GM12878 (cell line): ENCODE measurements around the gene CXCL6. TPM values are rescaled to one million over a fixed set of nuclear protein-coding genes. Genes with fewer than 3 reads are reported as not detected.

Experiments used
- ATAC-seq: fragments of 200-7000 bp; cut with Tn5 transposase; 3 replicates; pipeline ENCODE4 v1.9.1; 2020; ENCODE audit warnings: mild to moderate bottlenecking, moderate library complexity
- BruUV-seq: library from RNA; stranded (reverse); fragments of 400-500 nt; replicated peaks from 2 replicates; lab custom pipeline; 2021; lab: Mats Ljungman, UMichigan
- CTCF ChIA-PET: fragments of 300-600 bp; sonication (Branson Sonifier 250); formaldehyde crosslinking; extraction: SDS; loops from one replicate; lab custom pipeline; 2021; ENCODE audit warnings: inconsistent platforms; lab: Yijun Ruan, JAX
- POLR2A ChIA-PET: fragments of 350-600 bp; formaldehyde crosslinking; extraction: SDS; loops from one replicate; lab custom pipeline; 2021; ENCODE audit warnings: inconsistent platforms; lab: Charles Lee
- RAD21 ChIA-PET: fragments of 300-600 bp; sonication (Branson Sonifier 250); formaldehyde crosslinking; loops from one replicate; lab custom pipeline; 2023; ENCODE audit warnings: antibody characterized with exemption; ENCODE audit not compliant: unreplicated experiment; lab: Charles Lee
- SMC1A ChIA-PET: fragments of 300-600 bp; sonication (Branson Sonifier 250); formaldehyde crosslinking; loops from one replicate; lab custom pipeline; 2023; ENCODE audit not compliant: unreplicated experiment, uncharacterized antibody; lab: Charles Lee
- DNase-seq: peaks from one replicate; pipeline ENCODE4 v3.0.0-alpha.2; 2011; ENCODE audit warnings: low read depth, low spot score
- FAIRE-seq: peaks from 3 replicates; lab custom pipeline; 2011; peaks lifted over from hg19 to GRCh38; lab: Jason Lieb, UNC
- H2AFZ ChIP-seq: 2 replicates; pipeline ENCODE4 v1.6.0; 2011; ENCODE audit warnings: low read depth, low read length, control low read depth; ENCODE audit not compliant: control insufficient read depth
- H3K27ac ChIP-seq: 2 replicates; pipeline ENCODE4 v1.5.1; 2011; ENCODE audit warnings: control low read depth; ENCODE audit not compliant: control insufficient read depth, insufficient read depth
- H3K27me3 ChIP-seq, 2 experiments: replicated peaks in 1 of 2; 2 replicates each; pipeline versions ENCODE4 v1.6.0 to v1.6.1; 2011; ENCODE audit warnings: low read length in 1 of 2; ENCODE audit not compliant: control insufficient read depth in 2 of 2, insufficient read depth in 2 of 2
- H3K36me3 ChIP-seq, 2 experiments: 2 replicates each; pipeline ENCODE4 v1.5.1; 2011; ENCODE audit warnings: low read length in 1 of 2; ENCODE audit not compliant: control insufficient read depth in 2 of 2, insufficient read depth in 2 of 2
- H3K4me1 ChIP-seq: 2 replicates; pipeline ENCODE4 v1.6.1; 2011; ENCODE audit warnings: mild to moderate bottlenecking, low read length, moderate library complexity, mixed read lengths; ENCODE audit not compliant: control insufficient read depth, insufficient read depth
- H3K4me2 ChIP-seq: 2 replicates; pipeline ENCODE4 v1.6.0; 2011; ENCODE audit warnings: control low read depth; ENCODE audit not compliant: control insufficient read depth, insufficient read depth
- H3K4me3 ChIP-seq: fragments of 200-600 bp; sonication (generic); 2 replicates; pipeline ENCODE4 v1.5.1; 2016
- H3K79me2 ChIP-seq: 2 replicates; pipeline ENCODE4 v1.6.0; 2011; ENCODE audit warnings: low read length; ENCODE audit not compliant: control insufficient read depth, insufficient read depth
- H3K9ac ChIP-seq: 2 replicates; pipeline ENCODE4 v1.8.0; 2011; ENCODE audit warnings: low read length, control low read depth, mixed read lengths; ENCODE audit not compliant: control insufficient read depth, insufficient read depth
- H3K9me3 ChIP-seq: replicated peaks from 3 replicates; pipeline ENCODE4 v1.5.1; 2011; ENCODE audit warnings: mild to moderate bottlenecking, low read length; ENCODE audit not compliant: control insufficient read depth, insufficient read depth
- H4K20me1 ChIP-seq: 2 replicates; pipeline ENCODE4 v1.6.0; 2011; ENCODE audit not compliant: control insufficient read depth, insufficient read depth
- BMI1 ChIP-seq: fragments of 450-650 bp; IDR thresholded peaks from 2 replicates; pipeline ENCODE4 v1.6.1; 2016; ENCODE audit warnings: mild to moderate bottlenecking, moderate library complexity, borderline replicate concordance
- CEBPB ChIP-seq, 2 experiments: fragments of 150-350 bp in 1 of 2; IDR thresholded peaks; 2 replicates each; pipeline ENCODE4 v1.6.1; 2012 to 2014; ENCODE audit warnings: low read depth in 2 of 2, low read length in 2 of 2, borderline replicate concordance in 1 of 2, inconsistent platforms in 1 of 2
- CHD1 ChIP-seq: IDR thresholded peaks from 2 replicates; pipeline ENCODE4 v1.6.1; 2012; ENCODE audit warnings: low read depth, low read length, improper control_type of control experiment
- CHD4 ChIP-seq: fragments of 200-600 bp; sonication (generic); IDR thresholded peaks from 2 replicates; pipeline ENCODE4 v1.6.1; 2016; ENCODE audit warnings: mild to moderate bottlenecking
- ETV6 ChIP-seq, 2 experiments: fragments of 450-650 bp in 1 of 2; IDR thresholded peaks in 1 of 2; conservative IDR thresholded peaks in 1 of 2; 2 replicates each; pipeline ENCODE4 v1.6.1; 2014; ENCODE audit warnings: antibody characterized with exemption in 1 of 2, borderline replicate concordance in 1 of 2, low read depth in 1 of 2, mild to moderate bottlenecking in 1 of 2, moderate library complexity in 1 of 2
- IRF5 ChIP-seq: fragments of 450-650 bp; IDR thresholded peaks from 2 replicates; pipeline ENCODE4 v1.6.1; 2017; ENCODE audit warnings: borderline replicate concordance
- NFXL1 ChIP-seq: fragments of 450-650 bp; IDR thresholded peaks from 2 replicates; pipeline ENCODE4 v1.6.1; 2017; ENCODE audit warnings: antibody characterized with exemption, mild to moderate bottlenecking, borderline replicate concordance
- NFYB ChIP-seq: IDR thresholded peaks from 2 replicates; pipeline ENCODE4 v1.6.1; 2011; ENCODE audit warnings: low read depth, mild to moderate bottlenecking, low read length, improper control_type of control experiment, moderate library complexity; ENCODE audit not compliant: insufficient read depth
- TCF12 ChIP-seq: IDR thresholded peaks from 2 replicates; pipeline ENCODE4 v1.6.1; 2011; ENCODE audit warnings: low read depth, mild to moderate bottlenecking, low read length
- YY1 ChIP-seq: IDR thresholded peaks from 2 replicates; pipeline ENCODE4 v1.6.1; 2011; ENCODE audit warnings: low read depth, mild to moderate bottlenecking, low read length
- WGBS: methylation state at CpG from one replicate; pipeline ENCODE4 v1.1.6; 2016; ENCODE audit warnings: low lambda C conversion rate; ENCODE audit not compliant: insufficient replicate concordance, insufficient coverage; ENCODE audit errors: missing lambda C conversion rate; 5-methylcytosine and 5-hydroxymethylcytosine counted together
- in situ Hi-C: fragments of 300-500 bp; cut with MboI; formaldehyde crosslinking; loops from 9 replicates; pipeline ENCODE4 v1.14.3; 2018; ENCODE audit warnings: mixed read lengths
- intact Hi-C: fragments of 100-400 bp; cut with micrococcal nuclease; formaldehyde crosslinking; loops from one replicate; pipeline ENCODE4 v1.14.2; 2022; ENCODE audit not compliant: unreplicated experiment
- polyA plus RNA-seq, 11 experiments: library from polyadenylated mRNA; depleted of rRNA in 4 of 11; unstranded in 6 of 11; stranded (reverse) in 5 of 11; fragments of >200 nt; fragmentation: Nextera tagmentation in 4 of 11; fragmentation: Illumina TruSeq in 1 of 11; extraction: Ambion mirVana in 4 of 11; extraction: Trizol in 1 of 11; gene quantifications; 1 replicate in 1 of 11; 2 replicates in 10 of 11; pipeline versions ENCODE4 v1.2.1 to v1.2.3, GENCODE V29; 2011 to 2016; ENCODE audit warnings: inconsistent platforms in 2 of 11, missing spikeins in 2 of 11, low read depth in 1 of 11
- total RNA-seq, 4 experiments: library from RNA; depleted of rRNA in 3 of 4; stranded (reverse); fragments of >200 nt in 3 of 4; fragmentation: Illumina TruSeq in 1 of 4; extraction: Trizol in 1 of 4; gene quantifications; 2 replicates each; pipeline versions ENCODE4 v1.2.1 to v1.2.3, GENCODE V29; 2013 to 2021

Gene CXCL6
- total and polyA plus RNA-seq, 10 of the 15 experiments (the other 5 are each of a cell fraction or from before 2014, with no cell fraction given): not detected

GRCh38 chr4:73831569-73831968 lies 4.9 kb upstream of the CXCL6 start:
- Histone ChIP-seq H3K27ac (no peak overlapping the region), H3K27me3 (no peaks in the 10 kb centered on the region; a peak in 2 of 4 replicates), H3K4me3 (no peak overlapping the region), H3K4me2 (no peak overlapping the region), H3K79me2 (no peaks in the 10 kb centered on the region), H3K9ac (no peak overlapping the region), H3K4me1 (no peaks in the 10 kb centered on the region), H4K20me1 (no peaks in the 10 kb centered on the region), H2AFZ (no peak overlapping the region), H3K9me3 (no peaks in the 10 kb centered on the region), H3K36me3 (no peaks in the 10 kb centered on the region)
- 0% methylated on average over 2 of the region's 2 CpGs for WGBS
- ChIA-PET CTCF (no interaction called here), POLR2A (no interaction called here), SMC1A (interaction anchor here (0.8 kb wide), 3 partner anchors 9 to 162 kb away, joined by 3 read pairs; no protein-coding TSS in a partner anchor), RAD21 (no interaction called here)
- TF ChIP-seq ETV6 (conservative IDR thresholded peaks at IDR 0.05 in 1 of 2, IDR thresholded peaks at IDR 0.05 in 1 of 2; ENCODE audit: borderline replicate concordance in 1 of 2, low read depth in 1 of 2): no peak
- no peak for TF ChIP-seq TCF12
- no peak for TF ChIP-seq YY1
- ATAC-seq: no peak
- DNase-seq: no peak
- in situ Hi-C loops (no loop called here), intact Hi-C loops (no loop called here)
- FAIRE-seq: no peak
- BruUV-seq: no TSS peak

DNA sequence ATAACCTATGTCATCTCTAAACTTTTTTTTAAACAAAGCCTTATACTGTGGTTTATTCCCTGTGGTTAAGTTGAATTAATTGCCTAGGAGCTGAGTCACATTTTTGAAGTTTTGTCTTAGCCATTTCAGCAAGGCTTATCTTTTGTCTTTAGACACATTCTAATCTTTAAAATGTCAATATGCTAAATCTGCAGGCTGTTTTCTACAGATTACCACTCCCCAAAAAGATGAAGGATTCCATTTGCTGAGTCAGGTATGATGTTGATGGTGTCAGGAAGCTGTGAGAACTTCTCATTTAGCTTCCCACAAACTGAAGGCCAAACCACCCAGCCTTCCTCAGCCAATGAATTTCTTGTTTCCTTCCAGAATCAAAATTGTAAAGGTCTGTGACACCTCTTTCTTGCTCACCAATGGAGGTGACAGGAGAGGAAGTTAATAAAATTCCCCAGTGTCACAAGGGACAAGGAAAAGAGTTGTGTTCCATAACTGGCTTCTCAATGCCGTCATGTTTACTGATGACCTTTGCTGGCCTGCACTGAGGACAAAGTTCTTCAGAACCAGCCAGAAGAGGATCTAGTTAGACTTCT lies 3.7 kb upstream of the CXCL6 start:
- no peaks in the 10 kb centered on the region for H3K36me3 ChIP-seq
- H3K4me2 ChIP-seq: no peak overlapping the region
- H3K4me1 ChIP-seq: no peaks in the 10 kb centered on the region
- ChIA-PET SMC1A (no interaction called here), CTCF (no interaction called here), POLR2A (no interaction called here), RAD21 (no interaction called here)
- H3K9ac ChIP-seq: no peak overlapping the region
- no peak for ATAC-seq
- no peak overlapping the region for H2AFZ ChIP-seq
- H3K9me3 ChIP-seq: no peaks in the 10 kb centered on the region
- no peaks in the 10 kb centered on the region for H3K79me2 ChIP-seq
- peaks cover 0 to 3% of the 10 kb centered on the region in 2 experiments; a peak in 3 of 4 replicates for H3K27me3 ChIP-seq
- in situ Hi-C loops (no loop called here), intact Hi-C loops (no loop called here)
- BruUV-seq: no TSS peak
- DNase-seq: no peak
- TF ChIP-seq NFXL1: no peak
- TF ChIP-seq CHD1: no peak
- no peak for TF ChIP-seq NFYB
- no peak for TF ChIP-seq CEBPB (IDR thresholded peaks at IDR 0.05; ENCODE audit: borderline replicate concordance in 1 of 2, low read depth in 2 of 2, low read length in 2 of 2)
- no peak for TF ChIP-seq CHD4
- TF ChIP-seq IRF5: no peak
- no peak for TF ChIP-seq BMI1
- no peaks in the 10 kb centered on the region for H4K20me1 ChIP-seq
- H3K27ac ChIP-seq: no peak overlapping the region
- 44% methylated on average over 1 of the region's 1 CpG for WGBS
- no peak overlapping the region for H3K4me3 ChIP-seq
- no peak for FAIRE-seq
